Mesothelial cell of epicardium (in vitro differentiated cells): ENCODE data around the gene IFITM2. TPM values are rescaled to one million over a fixed set of nuclear protein-coding genes. Genes with fewer than 3 reads are reported as not detected.

Experiments used
- DNase-seq, 2 experiments: peaks; one replicate each; pipeline ENCODE4 v3.0.0; 2021; ENCODE audit warnings: low spot score in 2 of 2; ENCODE audit not compliant: unreplicated experiment in 2 of 2
- H3K27ac Mint-ChIP-seq: 2 replicates; pipeline ENCODE4 v1.8.0; 2021; ENCODE audit warnings: mixed read lengths
- H3K27me3 Mint-ChIP-seq: 2 replicates; pipeline ENCODE4 v1.8.0; 2021; ENCODE audit warnings: low read depth, mixed read lengths
- H3K36me3 Mint-ChIP-seq: 2 replicates; pipeline ENCODE4 v1.8.0; 2021; ENCODE audit warnings: mixed read lengths
- H3K4me1 Mint-ChIP-seq: 2 replicates; pipeline ENCODE4 v1.8.0; 2021; ENCODE audit warnings: mixed read lengths
- H3K4me3 Mint-ChIP-seq: 2 replicates; pipeline ENCODE4 v1.8.0; 2021; ENCODE audit warnings: mild to moderate bottlenecking, moderate library complexity, mixed read lengths
- H3K9me3 Mint-ChIP-seq: 2 replicates; pipeline ENCODE4 v1.8.0; 2021; ENCODE audit warnings: mixed read lengths
- CTCF ChIP-seq: fragments of 200-600 bp; sonication (generic); IDR thresholded peaks from one replicate; pipeline ENCODE4 v1.5.0; 2021; ENCODE audit warnings: antibody characterized with exemption; ENCODE audit not compliant: unreplicated experiment
- total RNA-seq: library from RNA; stranded (reverse); gene quantifications from 3 replicates; pipeline ENCODE4 v1.2.1, GENCODE V29; 2021

The IFITM2 gene
- total RNA-seq, 1 donor from 2014 or later = 208 TPM

- no peak for TF ChIP-seq CTCF
- Mint-ChIP-seq H3K27me3 (peaks cover 13% of the 10 kb centered on the region), H3K4me3 (no peak overlapping the region), H3K9me3 (no peaks in the 10 kb centered on the region), H3K27ac (no peak overlapping the region), H3K36me3 (no peaks in the 10 kb centered on the region), H3K4me1 (peaks cover 7% of the 10 kb centered on the region)
- DNase-seq = no peak
Observed at GRCh38 chr11:296171-297050, 11.2 kb upstream of the IFITM2 start.

- no peak overlapping the region for H3K27ac Mint-ChIP-seq
- no peak for DNase-seq
- H3K36me3 Mint-ChIP-seq = no peaks in the 10 kb centered on the region
- H3K4me3 Mint-ChIP-seq = no peak overlapping the region
- H3K9me3 Mint-ChIP-seq = no peaks in the 10 kb centered on the region
- no peak for TF ChIP-seq CTCF
- H3K4me1 Mint-ChIP-seq = peaks cover 7% of the 10 kb centered on the region
- H3K27me3 Mint-ChIP-seq = peaks cover 13% of the 10 kb centered on the region
Observed at GRCh38 chr11:297051-297585, 10.5 kb upstream of the IFITM2 start.

GRCh38 chr11:297586-298405, 9.8 kb upstream of the IFITM2 start:
- no peak for DNase-seq
- Mint-ChIP-seq H3K36me3 (no peaks in the 10 kb centered on the region), H3K27ac (no peak overlapping the region), H3K4me3 (no peak overlapping the region), H3K27me3 (peaks cover 13% of the 10 kb centered on the region), H3K4me1 (peaks cover 7% of the 10 kb centered on the region), H3K9me3 (no peaks in the 10 kb centered on the region)
- TF ChIP-seq CTCF = no peak

GRCh38 chr11:298406-299065, 9.1 kb upstream of the IFITM2 start:
- no peak for DNase-seq
- Mint-ChIP-seq H3K4me3 (no peak overlapping the region), H3K27ac (no peak overlapping the region), H3K4me1 (peaks cover 7% of the 10 kb centered on the region), H3K36me3 (no peaks in the 10 kb centered on the region), H3K27me3 (peaks cover 13% of the 10 kb centered on the region), H3K9me3 (no peaks in the 10 kb centered on the region)
- TF ChIP-seq CTCF = no peak

- peaks cover 13% of the 10 kb centered on the region for H3K27me3 Mint-ChIP-seq
- no peak within 1 kb of the TSS for H3K27ac Mint-ChIP-seq
- H3K4me3 Mint-ChIP-seq = no peak within 1 kb of the TSS
- no peak for DNase-seq
- H3K9me3 Mint-ChIP-seq = no peaks in the 10 kb centered on the region
- TF ChIP-seq CTCF = no peak
- no peaks in the 10 kb centered on the region for H3K36me3 Mint-ChIP-seq
- peaks cover 7% of the 10 kb centered on the region for H3K4me1 Mint-ChIP-seq
Observed at GRCh38 chr11:299081-299891, 8.3 kb upstream of the IFITM2 start, which contains the start of gene IFITM5. TSS of gene IFITM5 (minus strand) at chr11:299526. CDS start at chr11:299490, 36 bp downstream.
